Measurements from ENCODE around the gene KRTAP4-3.
"Not testable (repeated sequence)": the region's sequence is repeated elsewhere in the genome, so short reads cannot be mapped to it uniquely, and the experiment has no call there.

DNA sequence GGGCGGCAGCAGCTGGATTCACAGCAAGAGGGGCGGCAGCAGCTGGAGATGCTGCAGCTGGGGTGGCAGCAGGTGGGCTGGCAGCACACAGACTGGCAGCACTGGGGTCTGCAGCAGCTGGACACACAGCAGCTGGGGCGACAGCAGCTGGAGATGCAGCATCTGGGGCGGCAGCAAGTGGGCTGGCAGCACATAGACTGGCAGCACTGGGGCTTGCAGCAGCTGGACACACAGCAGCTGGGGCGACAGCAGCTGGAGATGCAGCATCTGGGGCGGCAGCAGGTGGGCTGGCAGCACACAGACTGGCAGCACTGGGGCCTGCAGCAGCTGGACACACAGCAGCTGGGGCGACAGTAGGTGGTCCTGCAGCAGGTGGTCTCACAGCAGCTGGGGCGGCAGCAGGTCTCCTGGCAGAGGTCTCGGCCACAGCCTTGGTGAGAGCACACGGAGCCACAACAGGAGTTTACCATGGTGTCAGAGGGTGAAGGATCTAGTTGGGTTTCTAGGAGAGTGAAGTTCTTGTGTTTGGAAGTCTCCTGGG lies 50.1 kb downstream of the KRTAP4-3 start, which contains the start of gene KRTAP4-11:
- TF ChIP-seq, protein P1, sequence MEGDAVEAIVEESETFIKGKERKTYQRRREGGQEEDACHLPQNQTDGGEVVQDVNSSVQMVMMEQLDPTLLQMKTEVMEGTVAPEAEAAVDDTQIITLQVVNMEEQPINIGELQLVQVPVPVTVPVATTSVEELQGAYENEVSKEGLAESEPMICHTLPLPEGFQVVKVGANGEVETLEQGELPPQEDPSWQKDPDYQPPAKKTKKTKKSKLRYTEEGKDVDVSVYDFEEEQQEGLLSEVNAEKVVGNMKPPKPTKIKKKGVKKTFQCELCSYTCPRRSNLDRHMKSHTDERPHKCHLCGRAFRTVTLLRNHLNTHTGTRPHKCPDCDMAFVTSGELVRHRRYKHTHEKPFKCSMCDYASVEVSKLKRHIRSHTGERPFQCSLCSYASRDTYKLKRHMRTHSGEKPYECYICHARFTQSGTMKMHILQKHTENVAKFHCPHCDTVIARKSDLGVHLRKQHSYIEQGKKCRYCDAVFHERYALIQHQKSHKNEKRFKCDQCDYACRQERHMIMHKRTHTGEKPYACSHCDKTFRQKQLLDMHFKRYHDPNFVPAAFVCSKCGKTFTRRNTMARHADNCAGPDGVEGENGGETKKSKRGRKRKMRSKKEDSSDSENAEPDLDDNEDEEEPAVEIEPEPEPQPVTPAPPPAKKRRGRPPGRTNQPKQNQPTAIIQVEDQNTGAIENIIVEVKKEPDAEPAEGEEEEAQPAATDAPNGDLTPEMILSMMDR (conservative IDR thresholded peaks at IDR 0.05): not testable (repeated sequence)
- TF ChIP-seq ZFX (IDR thresholded peaks at IDR 0.05): not testable (repeated sequence)
